BLaER1 (cell line): ENCODE results near the gene LRP1.
A peak's percentile ranks its signal among the peaks of the same experiment; 100 is the strongest.

Source experiments
- H3K27ac ChIP-seq: shearing (Covaris generic); formaldehyde crosslinking; 2 replicates; pipeline ENCODE4 v1.8.1; 2022
- H3K27me3 ChIP-seq: shearing (Covaris generic); formaldehyde crosslinking; 2 replicates; pipeline ENCODE4 v1.8.1; 2022
- H3K36me3 ChIP-seq: shearing (Covaris generic); formaldehyde crosslinking; 2 replicates; pipeline ENCODE4 v1.8.1; 2022
- H3K4me1 ChIP-seq: shearing (Covaris generic); formaldehyde crosslinking; 2 replicates; pipeline ENCODE4 v1.8.1; 2022
- H3K4me2 ChIP-seq: shearing (Covaris generic); formaldehyde crosslinking; 2 replicates; pipeline ENCODE4 v1.8.1; 2022
- H3K4me3 ChIP-seq: shearing (Covaris generic); formaldehyde crosslinking; 2 replicates; pipeline ENCODE4 v1.8.1; 2022
- H3K9ac ChIP-seq: shearing (Covaris generic); formaldehyde crosslinking; 2 replicates; pipeline ENCODE4 v1.8.1; 2022
- H3K9me3 ChIP-seq: shearing (Covaris generic); formaldehyde crosslinking; 2 replicates; pipeline ENCODE4 v1.8.1; 2022
- H4K20me1 ChIP-seq: shearing (Covaris generic); formaldehyde crosslinking; 2 replicates; pipeline ENCODE4 v1.8.1; 2022
- Cebpa-rat ChIP-seq: shearing (Covaris generic); IDR thresholded peaks from 2 replicates; pipeline ENCODE4 v1.8.1; 2022

Gene LRP1

GRCh38 chr12:57196439-57196838 lies 68.2 kb downstream of the LRP1 start:
- H3K27ac ChIP-seq: no peak overlapping the region
- peak overlapping the region; percentile 77 for H3K4me2 ChIP-seq
- 0 out of 2 replicates have a peak, but pooled peaks cover 16% of the 10 kb centered on the region for H4K20me1 ChIP-seq
- no peaks in the 10 kb centered on the region for H3K27me3 ChIP-seq
- peaks cover 74% of the 10 kb centered on the region for H3K36me3 ChIP-seq
- no peaks in the 10 kb centered on the region for H3K9me3 ChIP-seq
- H3K4me1 ChIP-seq: peaks cover 21% of the 10 kb centered on the region
- H3K4me3 ChIP-seq: no peak overlapping the region
- H3K9ac ChIP-seq: peak overlapping the region; percentile 24; the same call in 1 of the 2 replicates
- TF ChIP-seq Cebpa-rat: no peak

- Histone ChIP-seq H3K36me3 (peaks cover 74% of the 10 kb centered on the region), H3K9me3 (no peaks in the 10 kb centered on the region), H3K4me1 (peaks cover 21% of the 10 kb centered on the region), H3K4me3 (no peak overlapping the region), H3K27ac (no peak overlapping the region), H3K4me2 (peak overlapping the region; percentile 77; the same call in 1 of the 2 replicates), H3K9ac (no peak overlapping the region), H4K20me1 (0 out of 2 replicates have a peak, but pooled peaks cover 16% of the 10 kb centered on the region), H3K27me3 (no peaks in the 10 kb centered on the region)
- no peak for TF ChIP-seq Cebpa-rat
Observed at GRCh38 chr12:57196956-57197355, 68.7 kb downstream of the LRP1 start.

DNA sequence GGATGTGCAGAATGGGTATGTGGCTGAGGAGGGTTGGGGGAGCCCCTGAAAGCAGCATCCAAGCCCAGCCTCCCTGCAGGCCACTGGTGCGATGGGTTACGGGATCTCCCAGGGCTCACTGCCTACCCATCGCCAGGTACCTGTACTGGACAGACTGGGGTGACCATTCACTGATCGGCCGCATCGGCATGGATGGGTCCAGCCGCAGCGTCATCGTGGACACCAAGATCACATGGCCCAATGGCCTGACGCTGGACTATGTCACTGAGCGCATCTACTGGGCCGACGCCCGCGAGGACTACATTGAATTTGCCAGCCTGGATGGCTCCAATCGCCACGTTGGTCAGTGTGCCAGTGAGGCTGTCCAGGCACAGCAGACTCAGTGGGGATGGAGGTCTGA lies 70.0 kb downstream of the LRP1 start:
- Histone ChIP-seq H3K4me1 (peaks cover 21% of the 10 kb centered on the region), H3K9me3 (no peaks in the 10 kb centered on the region), H3K4me3 (no peak overlapping the region), H3K9ac (no peak overlapping the region), H3K27ac (no peak overlapping the region), H3K36me3 (peaks cover 72% of the 10 kb centered on the region), H3K27me3 (no peaks in the 10 kb centered on the region), H4K20me1 (0 out of 2 replicates have a peak, but pooled peaks cover 16% of the 10 kb centered on the region), H3K4me2 (no peak overlapping the region)
- TF ChIP-seq Cebpa-rat: no peak

DNA sequence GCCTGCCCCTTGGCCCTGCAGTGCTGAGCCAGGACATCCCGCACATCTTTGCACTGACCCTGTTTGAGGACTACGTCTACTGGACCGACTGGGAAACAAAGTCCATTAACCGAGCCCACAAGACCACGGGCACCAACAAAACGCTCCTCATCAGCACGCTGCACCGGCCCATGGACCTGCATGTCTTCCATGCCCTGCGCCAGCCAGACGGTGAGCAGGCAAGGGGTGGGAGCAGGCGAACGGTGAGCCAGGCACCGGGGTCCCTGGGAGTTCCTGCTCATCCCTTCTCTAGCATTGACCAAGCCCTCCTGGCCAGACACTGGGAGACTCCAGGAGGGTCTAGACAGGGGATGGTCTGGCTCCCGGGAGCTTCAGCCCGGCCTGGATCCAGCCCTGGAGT lies 70.9 kb downstream of the LRP1 start:
- H3K27me3 ChIP-seq: no peaks in the 10 kb centered on the region
- no peak overlapping the region for H3K27ac ChIP-seq
- peaks cover 21% of the 10 kb centered on the region for H3K4me1 ChIP-seq
- 0 out of 2 replicates have a peak, but pooled peaks cover 16% of the 10 kb centered on the region for H4K20me1 ChIP-seq
- H3K36me3 ChIP-seq: peaks cover 72% of the 10 kb centered on the region
- TF ChIP-seq Cebpa-rat: no peak
- no peak overlapping the region for H3K4me2 ChIP-seq
- no peak overlapping the region for H3K4me3 ChIP-seq
- no peaks in the 10 kb centered on the region for H3K9me3 ChIP-seq
- H3K9ac ChIP-seq: no peak overlapping the region

- peaks cover 81% of the 10 kb centered on the region for H3K36me3 ChIP-seq
- H3K27me3 ChIP-seq: no peaks in the 10 kb centered on the region
- peaks cover 22% of the 10 kb centered on the region for H3K4me1 ChIP-seq
- no peak overlapping the region for H3K27ac ChIP-seq
- H3K9me3 ChIP-seq: no peaks in the 10 kb centered on the region
- 0 out of 2 replicates have a peak, but pooled peaks cover 14% of the 10 kb centered on the region for H4K20me1 ChIP-seq
- H3K4me2 ChIP-seq: no peak overlapping the region
- no peak for TF ChIP-seq Cebpa-rat
- no peak overlapping the region for H3K4me3 ChIP-seq
- no peak overlapping the region for H3K9ac ChIP-seq
Observed at GRCh38 chr12:57200497-57200896, 72.2 kb downstream of the LRP1 start.

DNA sequence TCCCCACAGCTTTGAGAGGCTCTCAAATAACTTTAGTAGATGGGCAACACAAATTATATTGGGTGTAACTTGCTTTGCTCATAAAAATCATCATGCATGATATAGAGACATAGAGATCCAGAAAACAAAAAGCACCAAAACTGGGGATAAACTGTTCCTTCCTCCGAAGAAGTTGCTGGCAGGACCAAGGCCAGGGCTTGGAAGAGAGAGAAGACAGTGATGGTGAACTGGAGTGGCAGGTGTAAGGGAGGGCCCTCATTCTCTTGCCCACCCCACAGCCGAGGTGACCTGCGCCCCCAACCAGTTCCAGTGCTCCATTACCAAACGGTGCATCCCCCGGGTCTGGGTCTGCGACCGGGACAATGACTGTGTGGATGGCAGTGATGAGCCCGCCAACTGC lies 72.9 kb downstream of the LRP1 start:
- Histone ChIP-seq H3K4me3 (no peak overlapping the region), H3K4me1 (peaks cover 15% of the 10 kb centered on the region), H3K9me3 (no peaks in the 10 kb centered on the region), H3K27ac (no peak overlapping the region), H3K27me3 (no peaks in the 10 kb centered on the region), H4K20me1 (0 out of 2 replicates have a peak, but pooled peaks cover 7% of the 10 kb centered on the region), H3K4me2 (no peak overlapping the region), H3K36me3 (peaks cover 89% of the 10 kb centered on the region), H3K9ac (no peak overlapping the region)
- TF ChIP-seq Cebpa-rat: no peak

DNA sequence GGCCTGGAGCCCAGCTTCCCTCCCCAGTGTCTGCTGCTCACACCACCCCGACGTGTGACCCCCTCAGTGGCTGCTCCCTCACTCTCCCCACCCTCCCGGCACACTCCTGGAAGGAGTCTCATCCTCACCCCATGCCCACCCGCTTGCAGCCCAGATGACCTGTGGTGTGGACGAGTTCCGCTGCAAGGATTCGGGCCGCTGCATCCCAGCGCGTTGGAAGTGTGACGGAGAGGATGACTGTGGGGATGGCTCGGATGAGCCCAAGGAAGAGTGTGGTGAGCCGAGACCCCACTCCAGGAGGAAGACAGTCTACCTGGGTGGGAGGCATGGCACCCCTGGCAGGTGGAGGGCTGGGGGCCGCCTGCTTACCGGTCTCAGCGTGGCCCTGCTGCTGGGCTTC lies 73.3 kb downstream of the LRP1 start:
- no peak overlapping the region for H3K4me3 ChIP-seq
- H3K4me2 ChIP-seq: no peak overlapping the region
- H4K20me1 ChIP-seq: 0 out of 2 replicates have a peak, but pooled peaks cover 2% of the 10 kb centered on the region
- H3K4me1 ChIP-seq: peaks cover 11% of the 10 kb centered on the region
- H3K27me3 ChIP-seq: no peaks in the 10 kb centered on the region
- peaks cover 91% of the 10 kb centered on the region for H3K36me3 ChIP-seq
- no peak for TF ChIP-seq Cebpa-rat
- no peaks in the 10 kb centered on the region for H3K9me3 ChIP-seq
- H3K9ac ChIP-seq: no peak overlapping the region
- H3K27ac ChIP-seq: no peak overlapping the region

DNA sequence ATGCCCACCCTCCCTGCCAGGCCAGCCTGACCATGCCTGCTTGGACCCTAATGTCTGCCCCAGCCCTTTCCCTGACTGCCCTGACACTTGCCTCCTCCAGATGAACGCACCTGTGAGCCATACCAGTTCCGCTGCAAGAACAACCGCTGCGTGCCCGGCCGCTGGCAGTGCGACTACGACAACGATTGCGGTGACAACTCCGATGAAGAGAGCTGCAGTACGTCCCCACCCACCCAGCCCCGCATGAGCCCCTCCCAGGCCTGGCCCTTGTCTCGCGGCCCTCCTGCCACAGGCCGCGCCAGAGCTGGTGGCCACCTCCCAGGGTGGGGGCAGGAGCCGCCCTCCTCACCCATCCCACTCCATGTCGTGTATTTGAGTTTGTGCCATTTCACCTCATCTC lies 74.0 kb downstream of the LRP1 start:
- H4K20me1 ChIP-seq: no peaks in the 10 kb centered on the region
- TF ChIP-seq Cebpa-rat: no peak
- H3K4me1 ChIP-seq: peaks cover 8% of the 10 kb centered on the region
- no peak overlapping the region for H3K4me2 ChIP-seq
- no peak overlapping the region for H3K27ac ChIP-seq
- H3K27me3 ChIP-seq: no peaks in the 10 kb centered on the region
- H3K9ac ChIP-seq: no peak overlapping the region
- peaks cover 86% of the 10 kb centered on the region for H3K36me3 ChIP-seq
- no peaks in the 10 kb centered on the region for H3K9me3 ChIP-seq
- H3K4me3 ChIP-seq: no peak overlapping the region

DNA sequence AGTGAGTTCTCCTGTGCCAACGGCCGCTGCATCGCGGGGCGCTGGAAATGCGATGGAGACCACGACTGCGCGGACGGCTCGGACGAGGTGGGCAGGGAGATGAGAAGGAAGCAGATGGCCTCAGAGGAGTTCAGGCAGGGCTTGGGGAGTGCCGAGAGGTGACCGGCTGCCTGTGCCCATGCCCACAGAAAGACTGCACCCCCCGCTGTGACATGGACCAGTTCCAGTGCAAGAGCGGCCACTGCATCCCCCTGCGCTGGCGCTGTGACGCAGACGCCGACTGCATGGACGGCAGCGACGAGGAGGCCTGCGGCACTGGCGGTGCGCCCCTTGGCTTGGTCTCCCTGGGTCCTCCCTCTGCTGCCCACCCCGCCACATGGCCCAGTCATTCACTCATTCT lies 74.9 kb downstream of the LRP1 start:
- Histone ChIP-seq H3K9ac (no peak overlapping the region), H3K36me3 (peaks cover 77% of the 10 kb centered on the region), H3K4me3 (no peak overlapping the region), H3K27me3 (no peaks in the 10 kb centered on the region), H3K4me2 (no peak overlapping the region), H3K9me3 (no peaks in the 10 kb centered on the region), H3K27ac (no peak overlapping the region), H3K4me1 (peaks cover 15% of the 10 kb centered on the region), H4K20me1 (no peaks in the 10 kb centered on the region)
- TF ChIP-seq Cebpa-rat: no peak

DNA sequence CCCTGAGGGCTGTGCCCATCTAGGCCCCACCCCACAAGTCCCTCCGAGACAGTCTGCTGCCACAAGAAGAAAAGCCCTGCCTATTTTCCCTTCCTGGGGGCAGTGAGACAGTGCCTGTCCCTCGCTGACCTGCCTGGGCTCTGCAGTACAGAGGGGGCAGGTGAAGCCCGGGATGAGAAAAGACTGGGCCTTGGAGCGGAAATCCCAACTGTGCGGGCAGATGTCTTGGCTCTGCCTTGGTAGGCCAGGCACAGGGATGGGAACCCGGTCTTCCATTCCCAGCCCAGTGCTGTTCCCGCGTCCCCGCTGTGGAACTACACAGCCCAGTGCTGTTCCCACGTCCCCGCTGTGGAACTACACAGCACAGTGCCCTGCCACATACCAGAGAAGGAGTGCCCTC lies 75.5 kb downstream of the LRP1 start:
- no peak overlapping the region for H3K4me3 ChIP-seq
- H3K27me3 ChIP-seq: no peaks in the 10 kb centered on the region
- no peak overlapping the region for H3K4me2 ChIP-seq
- peaks cover 21% of the 10 kb centered on the region for H3K4me1 ChIP-seq
- no peaks in the 10 kb centered on the region for H3K9me3 ChIP-seq
- no peaks in the 10 kb centered on the region for H4K20me1 ChIP-seq
- peaks cover 71% of the 10 kb centered on the region for H3K36me3 ChIP-seq
- H3K9ac ChIP-seq: 0 out of 2 replicates have a peak overlapping the region, but pooled peaks have one; percentile 34
- TF ChIP-seq Cebpa-rat: no peak
- no peak overlapping the region for H3K27ac ChIP-seq

GRCh38 chr12:57204454-57204853 lies 76.2 kb downstream of the LRP1 start:
- Histone ChIP-seq H3K36me3 (peaks cover 64% of the 10 kb centered on the region; the same call in 1 of the 2 replicates), H3K27ac (no peak overlapping the region), H3K4me3 (no peak overlapping the region), H3K4me1 (peaks cover 27% of the 10 kb centered on the region), H3K27me3 (no peaks in the 10 kb centered on the region), H3K9ac (0 out of 2 replicates have a peak overlapping the region, but pooled peaks have one; percentile 34), H3K9me3 (no peaks in the 10 kb centered on the region), H3K4me2 (peak overlapping the region; percentile 24; the same call in 1 of the 2 replicates), H4K20me1 (no peaks in the 10 kb centered on the region)
- TF ChIP-seq Cebpa-rat: no peak
